Activated CD4-positive, CD25-positive, alpha-beta regulatory T cell treated with anti-CD3 and anti-CD28 coated beads, Interleukin-2, amount 50 U/mL, for 24 hours (primary cell): ENCODE results near the gene DDX28.

Experiments
- ATAC-seq, 2 donors: fragments of 150-1000 bp; cut with Tn5 transposase; one replicate each; pipeline ENCODE4 v1.10.0; 2021; ENCODE audit warnings: mild to moderate bottlenecking in 1 of 2, moderate library complexity in 1 of 2

The DDX28 gene, protein sequence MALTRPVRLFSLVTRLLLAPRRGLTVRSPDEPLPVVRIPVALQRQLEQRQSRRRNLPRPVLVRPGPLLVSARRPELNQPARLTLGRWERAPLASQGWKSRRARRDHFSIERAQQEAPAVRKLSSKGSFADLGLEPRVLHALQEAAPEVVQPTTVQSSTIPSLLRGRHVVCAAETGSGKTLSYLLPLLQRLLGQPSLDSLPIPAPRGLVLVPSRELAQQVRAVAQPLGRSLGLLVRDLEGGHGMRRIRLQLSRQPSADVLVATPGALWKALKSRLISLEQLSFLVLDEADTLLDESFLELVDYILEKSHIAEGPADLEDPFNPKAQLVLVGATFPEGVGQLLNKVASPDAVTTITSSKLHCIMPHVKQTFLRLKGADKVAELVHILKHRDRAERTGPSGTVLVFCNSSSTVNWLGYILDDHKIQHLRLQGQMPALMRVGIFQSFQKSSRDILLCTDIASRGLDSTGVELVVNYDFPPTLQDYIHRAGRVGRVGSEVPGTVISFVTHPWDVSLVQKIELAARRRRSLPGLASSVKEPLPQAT

GRCh38 chr16:68022728-68023537 is at the start of gene DDX28, which contains the start of gene DUS2:
Gene DDX28 (minus strand): TSS chr16:68023232. CDS start chr16:68023202, 30 bp downstream.
Gene DUS2 (plus strand): TSS chr16:68023284. CDS start chr16:68038024, 14,740 bp downstream.
- ATAC-seq = peak; percentile 89 to 93

DNA sequence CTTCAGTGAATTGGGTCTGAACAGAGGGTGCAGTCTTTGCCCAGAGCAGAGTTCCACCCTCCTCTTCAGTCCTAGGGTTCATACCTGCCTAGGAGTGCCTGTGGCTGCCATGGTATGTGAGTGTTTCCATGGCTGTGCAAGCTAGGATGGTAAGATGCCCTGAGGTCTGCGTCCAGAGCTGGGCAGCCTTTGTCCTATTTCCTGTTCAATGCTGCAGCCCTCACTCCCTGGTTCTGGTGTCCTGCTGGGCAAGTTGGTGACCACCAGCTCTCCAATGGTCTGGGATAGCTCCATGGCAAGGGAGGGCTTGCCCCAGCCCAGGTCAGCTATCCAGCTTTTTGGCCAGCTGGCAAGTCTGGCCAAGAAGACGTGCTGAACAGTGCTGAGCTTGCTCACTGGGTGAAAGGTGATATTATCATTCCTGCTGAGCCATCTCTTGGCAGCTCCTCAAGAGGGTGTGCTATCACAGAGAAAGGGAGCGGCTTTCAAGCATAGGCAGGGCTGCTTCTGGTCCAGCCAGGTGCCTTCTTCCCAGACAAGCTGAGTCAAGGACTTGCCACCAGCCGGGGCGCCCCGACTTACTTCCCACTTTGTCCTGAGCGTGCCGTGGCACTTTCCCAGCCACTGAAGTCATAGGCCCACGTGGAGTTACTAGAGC is 49.1 kb upstream of the DDX28 start:
- ATAC-seq = no peak

DNA sequence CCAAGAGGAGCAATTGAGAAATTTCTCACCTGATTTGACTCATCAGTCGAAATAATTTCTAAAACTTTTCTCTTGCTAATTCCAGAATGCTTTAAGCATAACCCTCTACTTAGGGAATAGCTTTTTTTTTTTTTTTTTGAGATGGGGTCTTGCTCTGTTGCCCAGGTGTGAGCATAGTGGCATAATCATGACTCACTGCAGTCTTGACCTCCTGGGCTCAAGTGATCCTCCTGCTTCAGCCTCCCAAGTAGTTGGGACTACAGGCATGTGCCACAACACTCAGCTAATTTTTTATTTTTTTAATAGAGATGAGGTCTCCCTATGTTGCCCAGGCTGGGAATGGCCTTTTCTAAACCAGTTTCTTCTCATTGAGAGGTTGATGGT is 48.5 kb upstream of the DDX28 start:
- ATAC-seq = no peak

DNA sequence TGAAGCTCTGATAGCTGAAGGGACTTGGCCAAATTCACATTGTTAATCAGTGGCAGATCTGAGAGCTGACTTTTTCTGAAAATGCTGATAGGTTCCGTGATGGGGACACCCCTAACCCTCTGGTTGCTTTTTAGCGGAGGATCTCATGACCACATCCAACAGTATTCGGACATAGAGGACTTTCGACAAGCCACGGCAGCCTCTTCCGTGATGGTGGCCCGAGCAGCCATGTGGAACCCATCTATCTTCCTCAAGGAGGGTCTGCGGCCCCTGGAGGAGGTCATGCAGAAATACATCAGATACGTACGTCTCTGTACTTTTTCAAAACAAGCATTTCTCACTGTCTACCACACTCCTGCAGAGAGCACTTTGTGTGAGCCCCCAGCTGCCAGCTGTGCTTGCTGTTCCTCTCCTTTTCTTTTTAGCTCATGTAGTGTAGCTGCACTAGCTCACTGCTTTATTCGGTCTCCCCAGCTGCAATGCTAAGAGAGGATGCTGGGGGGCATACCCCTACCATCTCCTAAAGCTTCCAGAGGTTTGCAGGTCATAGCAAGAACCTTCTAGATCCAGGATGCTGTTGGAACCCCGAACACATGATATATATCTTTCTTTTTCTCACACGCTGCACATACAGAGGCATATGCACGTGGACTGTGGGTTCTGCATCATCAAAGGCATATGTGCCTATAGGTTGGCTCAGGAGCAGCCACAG is 47.9 kb upstream of the DDX28 start:
- ATAC-seq = no peak

GRCh38 chr16:68070249-68070730 is 47.3 kb upstream of the DDX28 start:
- ATAC-seq = peak in 1 of 2 donors; percentile 15

- peak; percentile 27 to 41 for ATAC-seq
Observed at GRCh38 chr16:68069511-68070248, 46.6 kb upstream of the DDX28 start.

DNA sequence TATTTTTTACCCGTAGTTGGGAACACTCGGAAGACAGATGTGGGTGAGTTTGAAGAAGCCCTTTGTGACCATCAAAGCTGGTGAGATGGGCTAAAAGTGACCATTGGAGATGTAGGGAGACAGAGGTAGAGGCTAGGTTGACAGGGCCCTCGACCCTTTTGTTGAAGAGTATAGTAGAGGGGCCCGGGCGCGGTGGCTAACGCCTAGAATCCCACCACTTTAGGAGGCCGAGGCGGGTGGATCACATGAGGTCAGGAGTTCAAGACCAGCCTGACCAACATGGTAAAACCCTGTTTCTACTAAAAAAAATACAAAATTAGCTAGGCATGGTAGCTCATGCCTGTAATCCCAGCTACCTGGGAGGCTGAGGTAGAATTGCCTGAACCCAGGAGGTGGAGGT is 45.9 kb upstream of the DDX28 start:
- ATAC-seq = no peak

DNA sequence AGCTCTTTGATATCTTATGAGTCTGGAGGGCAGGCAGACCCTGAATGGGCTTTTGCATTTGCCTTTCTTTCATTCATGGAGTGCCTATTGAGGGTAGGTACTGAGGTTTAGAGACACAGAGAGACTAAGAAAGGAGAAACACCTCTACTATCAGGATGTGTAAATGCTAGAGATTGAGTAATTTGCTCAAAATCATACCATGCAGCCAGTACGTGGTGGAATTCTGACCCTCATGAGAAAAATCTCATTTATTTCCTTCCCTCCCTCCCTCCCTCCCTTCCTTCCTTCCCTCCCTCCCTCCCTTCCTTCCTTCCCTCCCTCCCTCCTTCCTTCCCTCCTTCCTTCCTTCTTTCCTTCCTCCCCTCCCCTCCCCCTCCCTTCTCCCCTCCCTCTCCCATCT is 43.7 kb upstream of the DDX28 start:
- ATAC-seq = no peak

- ATAC-seq = no peak
Observed at GRCh38 chr16:68065716-68066305, 42.8 kb upstream of the DDX28 start.

GRCh38 chr16:68064791-68065365 is 41.8 kb upstream of the DDX28 start:
- ATAC-seq = peak; percentile 79 to 87

GRCh38 chr16:68062910-68063393 is 39.9 kb upstream of the DDX28 start:
- peak in 1 of 2 donors; percentile 34 for ATAC-seq

DNA sequence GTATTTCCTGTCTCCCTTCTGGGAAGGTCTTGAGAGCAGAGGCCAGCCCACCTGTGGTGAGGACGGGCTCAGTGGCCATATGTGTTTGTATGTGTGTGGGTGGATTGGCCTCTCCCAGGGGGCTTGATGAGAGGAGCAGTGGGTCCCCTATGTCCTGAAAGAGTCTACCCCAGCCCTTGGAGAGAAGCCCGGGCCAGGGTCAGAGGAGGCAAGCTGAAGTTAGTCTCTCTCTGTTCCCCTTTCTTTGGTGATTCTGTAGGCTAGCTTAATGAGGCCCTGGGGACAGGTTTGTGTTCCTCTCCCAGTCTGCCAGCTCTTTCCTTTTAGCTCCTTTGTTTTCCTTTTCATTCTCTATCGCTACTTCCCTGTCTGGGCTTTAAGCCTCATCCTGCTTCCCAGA is 38.4 kb upstream of the DDX28 start:
- ATAC-seq = no peak

DNA sequence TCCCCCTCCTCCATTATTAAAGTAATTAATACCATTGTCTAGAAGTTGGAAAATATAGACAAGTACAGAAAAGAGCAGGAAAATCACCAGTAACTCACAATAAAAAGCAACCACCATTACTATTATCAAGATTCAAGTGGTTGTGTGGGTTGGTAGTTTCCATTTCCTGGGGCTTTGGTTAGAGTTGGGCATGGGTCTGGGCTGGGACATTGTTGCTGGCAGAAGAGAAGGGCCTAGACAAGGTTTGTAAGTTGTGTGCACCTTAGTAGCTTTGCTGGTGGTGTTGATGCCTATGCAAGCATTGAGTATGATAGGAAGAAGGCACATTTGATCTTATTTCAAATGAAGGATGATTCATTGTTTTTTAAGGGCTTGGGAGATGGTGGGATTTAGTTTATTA is 36.8 kb upstream of the DDX28 start:
- ATAC-seq = no peak

DNA sequence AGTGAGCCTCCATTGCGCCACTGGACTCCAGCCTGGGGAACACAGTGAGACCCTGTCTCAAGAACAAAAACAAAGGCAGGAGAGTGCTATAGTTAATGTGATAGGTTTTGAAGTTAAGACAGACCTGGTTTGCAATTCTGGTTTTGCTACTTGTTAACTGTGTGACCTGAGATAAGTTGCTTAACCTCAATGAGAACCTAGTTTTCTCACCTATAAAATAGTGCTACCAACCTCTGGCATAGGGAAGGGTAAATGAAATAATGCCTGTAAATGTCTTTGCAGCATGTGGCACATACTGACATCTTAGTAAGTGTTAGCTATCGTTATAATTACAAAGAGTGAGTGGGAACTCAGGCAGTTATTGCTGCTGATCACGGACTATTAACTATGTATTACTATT is 32.4 kb upstream of the DDX28 start:
- no peak for ATAC-seq

DNA sequence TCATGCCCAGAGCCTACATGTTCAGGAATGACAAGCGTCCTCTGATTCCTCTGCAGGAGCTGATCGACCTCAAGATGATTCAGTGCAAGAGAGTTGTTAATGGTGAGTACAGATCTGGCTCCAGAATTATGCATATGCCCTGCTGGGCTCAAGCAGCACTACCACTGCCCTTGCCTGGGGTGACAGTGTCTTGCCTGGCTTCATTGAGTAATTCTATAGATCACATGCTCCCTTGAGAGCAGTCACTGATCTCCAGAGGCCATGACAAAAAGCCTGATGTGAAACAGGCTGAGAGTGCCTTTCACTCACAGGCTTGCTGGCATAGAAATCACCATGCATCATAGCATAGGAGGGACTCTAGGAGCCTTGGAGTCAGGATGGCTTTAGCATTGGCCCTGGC is 26.4 kb upstream of the DDX28 start:
- ATAC-seq = no peak

DNA sequence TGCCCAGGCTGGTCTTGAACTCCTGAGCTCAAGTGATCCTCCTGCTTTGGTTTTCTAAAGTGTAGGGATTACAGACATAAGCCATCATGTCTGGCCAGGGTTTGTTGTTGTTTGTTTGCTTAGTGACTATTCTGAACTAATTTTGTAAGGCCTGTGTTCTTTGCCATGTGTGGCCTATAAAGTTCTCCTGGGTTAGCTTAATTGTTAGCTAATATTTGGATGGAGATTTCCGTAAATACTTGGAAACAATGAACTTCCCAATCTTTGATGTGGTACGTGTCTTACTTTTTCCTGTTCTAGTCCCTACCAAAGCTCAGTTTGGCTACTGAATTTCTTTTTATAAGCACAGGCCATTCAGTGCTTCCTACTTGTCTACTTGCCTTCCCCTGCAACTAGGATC is 25.0 kb upstream of the DDX28 start:
- no peak for ATAC-seq

- no peak for ATAC-seq
Observed at GRCh38 chr16:68046106-68046505, 23.1 kb upstream of the DDX28 start.

GRCh38 chr16:68041783-68042182 is 18.8 kb upstream of the DDX28 start:
- no peak for ATAC-seq

- ATAC-seq = peak; percentile 99 to 100
Observed at GRCh38 chr16:68040506-68041288, 17.7 kb upstream of the DDX28 start.
